ENCODE measurements around the gene PHETA1. TPM values are rescaled to one million over a fixed set of nuclear protein-coding genes. Genes with fewer than 3 reads are reported as not detected.

Gene PHETA1
- total RNA-seq, 1 experiment from 2014 or later = 3.4 TPM

DNA sequence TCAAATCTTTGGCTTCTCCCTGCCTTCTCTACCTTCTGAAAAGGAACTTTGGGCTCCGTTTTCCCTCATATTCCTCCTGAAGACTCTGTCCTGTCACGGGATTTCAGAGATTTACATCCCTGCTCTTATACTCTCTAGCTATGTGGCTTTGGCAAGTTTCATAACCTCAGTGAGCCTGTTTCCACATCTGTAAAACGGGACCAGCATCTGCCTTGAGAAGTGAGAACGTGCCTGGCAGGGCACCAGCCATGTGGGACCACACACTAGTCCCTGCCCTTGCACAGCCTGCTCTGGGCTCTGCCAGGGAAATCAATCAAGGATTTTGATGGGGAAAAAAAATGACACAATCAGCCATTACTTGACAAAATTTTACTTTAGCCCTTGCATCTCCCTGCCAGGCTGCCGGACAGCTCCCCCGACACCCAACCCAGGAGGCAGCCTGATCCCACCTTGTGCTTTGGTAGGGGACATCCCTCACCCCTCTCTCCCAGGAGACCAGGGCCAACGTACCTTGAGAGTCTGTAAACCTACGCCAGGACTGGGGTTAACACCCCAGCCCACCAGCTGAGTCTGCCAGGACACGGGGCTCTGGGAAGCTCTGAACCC is 8.5 kb downstream of the PHETA1 start:
- Mint-ChIP-seq H3K27ac (ENCODE audit: low read depth, unreplicated experiment) (no peak overlapping the region), H3K4me3 (ENCODE audit: unreplicated experiment) (no peak overlapping the region), H3K27me3 (ENCODE audit: insufficient read depth, unreplicated experiment) (no peaks in the 10 kb centered on the region), H3K4me1 (ENCODE audit: insufficient read depth, unreplicated experiment) (no peaks in the 10 kb centered on the region), H3K36me3 (ENCODE audit: insufficient read depth, unreplicated experiment) (peaks cover 4% of the 10 kb centered on the region), H3K9me3 (ENCODE audit: unreplicated experiment) (no peaks in the 10 kb centered on the region)
- CTCF ChIA-PET = interaction anchor here (0.6 to 2.3 kb wide), 2 partner anchors 21 to 36 kb away, joined by 3 to 8 read pairs; no protein-coding TSS in a partner anchor
- DNase-seq (ENCODE audit: unreplicated experiment) = no peak
- no TSS peak for BruUV-seq (replicated peaks)
- POLR2A ChIA-PET = no interaction called here
- TF ChIP-seq, protein P1, sequence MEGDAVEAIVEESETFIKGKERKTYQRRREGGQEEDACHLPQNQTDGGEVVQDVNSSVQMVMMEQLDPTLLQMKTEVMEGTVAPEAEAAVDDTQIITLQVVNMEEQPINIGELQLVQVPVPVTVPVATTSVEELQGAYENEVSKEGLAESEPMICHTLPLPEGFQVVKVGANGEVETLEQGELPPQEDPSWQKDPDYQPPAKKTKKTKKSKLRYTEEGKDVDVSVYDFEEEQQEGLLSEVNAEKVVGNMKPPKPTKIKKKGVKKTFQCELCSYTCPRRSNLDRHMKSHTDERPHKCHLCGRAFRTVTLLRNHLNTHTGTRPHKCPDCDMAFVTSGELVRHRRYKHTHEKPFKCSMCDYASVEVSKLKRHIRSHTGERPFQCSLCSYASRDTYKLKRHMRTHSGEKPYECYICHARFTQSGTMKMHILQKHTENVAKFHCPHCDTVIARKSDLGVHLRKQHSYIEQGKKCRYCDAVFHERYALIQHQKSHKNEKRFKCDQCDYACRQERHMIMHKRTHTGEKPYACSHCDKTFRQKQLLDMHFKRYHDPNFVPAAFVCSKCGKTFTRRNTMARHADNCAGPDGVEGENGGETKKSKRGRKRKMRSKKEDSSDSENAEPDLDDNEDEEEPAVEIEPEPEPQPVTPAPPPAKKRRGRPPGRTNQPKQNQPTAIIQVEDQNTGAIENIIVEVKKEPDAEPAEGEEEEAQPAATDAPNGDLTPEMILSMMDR (IDR thresholded peaks at IDR 0.05; ENCODE audit: unreplicated experiment) = no peak
- intact Hi-C loops (cut with micrococcal nuclease) = no loop called here

DNA sequence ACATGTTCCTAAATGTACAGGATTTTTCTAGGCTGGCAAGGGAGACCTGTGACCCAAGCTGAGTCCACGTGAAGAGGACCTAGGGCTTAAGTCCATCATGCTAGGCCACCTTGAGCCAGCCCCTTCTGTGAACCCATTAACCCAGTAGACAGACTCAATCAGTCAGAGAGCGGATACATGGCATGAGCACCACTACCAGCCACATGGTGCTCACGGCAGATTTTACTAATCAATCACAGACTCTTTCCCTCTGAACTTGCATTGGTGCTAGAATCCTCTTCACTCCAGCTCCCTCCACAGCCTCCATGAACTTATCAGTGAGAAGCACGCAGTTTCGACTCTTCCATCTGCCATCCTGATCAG is 9.0 kb downstream of the PHETA1 start:
- Mint-ChIP-seq H3K9me3 (ENCODE audit: unreplicated experiment) (no peaks in the 10 kb centered on the region), H3K36me3 (ENCODE audit: insufficient read depth, unreplicated experiment) (peaks cover 4% of the 10 kb centered on the region), H3K4me1 (ENCODE audit: insufficient read depth, unreplicated experiment) (no peaks in the 10 kb centered on the region), H3K27ac (ENCODE audit: low read depth, unreplicated experiment) (no peak overlapping the region), H3K27me3 (ENCODE audit: insufficient read depth, unreplicated experiment) (no peaks in the 10 kb centered on the region), H3K4me3 (ENCODE audit: unreplicated experiment) (no peak overlapping the region)
- TF ChIP-seq, protein P1 (IDR thresholded peaks at IDR 0.05; ENCODE audit: unreplicated experiment) = no peak
- CTCF ChIA-PET = interaction anchor here (0.6 to 2.3 kb wide), 2 partner anchors 20 to 36 kb away, joined by 3 to 8 read pairs; no protein-coding TSS in a partner anchor
- DNase-seq (ENCODE audit: unreplicated experiment) = no peak
- intact Hi-C loops (cut with micrococcal nuclease) = no loop called here
- POLR2A ChIA-PET = no interaction called here
- no TSS peak for BruUV-seq (replicated peaks)

DNA sequence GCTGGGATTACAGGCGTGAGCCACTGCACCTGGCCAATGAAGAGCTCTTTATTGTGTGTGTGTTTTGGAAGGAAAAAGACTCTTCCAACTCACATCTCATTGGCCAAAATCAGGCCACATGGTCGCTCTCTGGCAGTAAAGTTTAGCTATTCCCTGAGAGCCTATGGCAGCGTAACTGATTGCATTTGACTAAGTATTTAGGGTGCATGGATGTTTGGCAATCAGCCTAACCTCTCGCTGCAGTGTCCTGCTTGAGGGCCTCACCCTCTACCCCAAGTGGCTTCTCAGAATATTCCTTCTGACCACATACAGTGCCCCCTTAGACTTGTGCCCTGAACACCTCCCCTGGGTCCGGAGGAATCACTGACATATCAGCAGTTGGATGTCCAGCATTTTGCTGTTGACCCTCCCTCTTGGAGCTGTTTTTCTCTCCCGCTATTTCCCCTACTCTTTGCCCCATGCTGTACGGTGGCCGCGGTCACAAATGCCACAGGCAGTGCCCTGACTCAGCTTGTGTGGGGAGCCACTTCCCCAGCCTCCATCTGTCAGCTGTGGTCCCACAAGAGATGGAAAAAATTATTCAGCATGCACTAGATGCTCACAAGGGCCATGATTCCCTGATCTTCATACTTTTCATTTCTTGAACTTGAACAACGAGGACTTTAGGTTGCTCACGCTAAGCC is 9.5 kb downstream of the PHETA1 start:
- CTCF ChIA-PET = interaction anchor here (1.0 to 2.3 kb wide), 2 partner anchors 9 to 37 kb away, joined by 3 to 8 read pairs; no protein-coding TSS in a partner anchor
- POLR2A ChIA-PET = no interaction called here
- H3K4me1 Mint-ChIP-seq (ENCODE audit: insufficient read depth, unreplicated experiment) = no peaks in the 10 kb centered on the region
- BruUV-seq (replicated peaks) = no TSS peak
- no peak overlapping the region for H3K27ac Mint-ChIP-seq (ENCODE audit: low read depth, unreplicated experiment)
- TF ChIP-seq, protein P1 (IDR thresholded peaks at IDR 0.05; ENCODE audit: unreplicated experiment) = no peak
- no peaks in the 10 kb centered on the region for H3K27me3 Mint-ChIP-seq (ENCODE audit: insufficient read depth, unreplicated experiment)
- intact Hi-C loops (cut with micrococcal nuclease) = no loop called here
- H3K4me3 Mint-ChIP-seq (ENCODE audit: unreplicated experiment) = no peak overlapping the region
- peaks cover 4% of the 10 kb centered on the region for H3K36me3 Mint-ChIP-seq (ENCODE audit: insufficient read depth, unreplicated experiment)
- no peak for DNase-seq (ENCODE audit: unreplicated experiment)
- H3K9me3 Mint-ChIP-seq (ENCODE audit: unreplicated experiment) = no peaks in the 10 kb centered on the region

DNA sequence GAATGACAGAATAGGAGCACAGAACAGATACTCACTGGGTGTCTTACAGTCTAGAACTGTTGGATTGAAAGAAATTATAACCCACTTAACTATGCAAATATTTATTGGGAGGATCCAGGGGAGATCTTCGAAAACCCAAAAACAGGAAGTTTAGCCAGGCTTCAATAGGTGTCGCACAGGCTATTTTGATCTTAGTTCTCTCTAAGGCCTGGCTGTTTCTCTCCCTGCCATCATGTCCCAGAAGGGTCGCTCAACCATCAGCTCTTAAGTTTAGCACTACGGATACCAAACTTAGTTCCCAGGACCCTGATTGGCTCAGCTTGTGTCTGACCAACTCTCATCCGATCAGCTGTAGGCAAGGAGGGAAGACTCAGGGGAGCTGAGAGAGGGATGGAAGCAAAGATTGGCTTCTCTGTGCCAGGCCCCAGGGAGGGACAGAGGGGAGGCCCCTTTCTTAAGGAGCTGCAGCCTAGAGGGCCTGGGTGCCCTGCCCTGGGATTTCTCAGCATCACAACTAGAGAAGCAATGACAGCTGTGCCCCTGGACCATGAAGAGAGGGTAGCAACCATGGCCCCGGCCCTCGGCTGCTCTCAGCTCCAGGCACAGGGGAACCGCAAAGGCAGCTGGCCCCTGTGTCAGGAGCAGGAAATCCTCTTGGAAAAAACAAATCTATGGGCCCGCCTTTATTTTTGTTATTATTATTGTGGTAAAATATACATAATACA is 13.5 kb downstream of the PHETA1 start:
- Mint-ChIP-seq H3K27ac (ENCODE audit: low read depth, unreplicated experiment) (no peak overlapping the region), H3K4me1 (ENCODE audit: insufficient read depth, unreplicated experiment) (no peaks in the 10 kb centered on the region), H3K36me3 (ENCODE audit: insufficient read depth, unreplicated experiment) (peaks cover 4% of the 10 kb centered on the region), H3K27me3 (ENCODE audit: insufficient read depth, unreplicated experiment) (no peaks in the 10 kb centered on the region), H3K4me3 (ENCODE audit: unreplicated experiment) (no peak overlapping the region), H3K9me3 (ENCODE audit: unreplicated experiment) (no peaks in the 10 kb centered on the region)
- ChIA-PET CTCF (interaction anchor here (0.6 to 1.0 kb wide), 2 partner anchors 24 to 127 kb away, joined by 3 read pairs; no protein-coding TSS in a partner anchor), POLR2A (interaction anchor here (0.7 kb wide), 1 partner anchor 12 kb away, joined by 3 read pairs; no protein-coding TSS in a partner anchor)
- TF ChIP-seq, protein P1 (IDR thresholded peaks at IDR 0.05; ENCODE audit: unreplicated experiment) = no peak
- intact Hi-C loops (cut with micrococcal nuclease) = no loop called here
- DNase-seq (ENCODE audit: unreplicated experiment) = no peak
- no TSS peak for BruUV-seq (replicated peaks)
